ENCODE data around the gene COBL.

DNA sequence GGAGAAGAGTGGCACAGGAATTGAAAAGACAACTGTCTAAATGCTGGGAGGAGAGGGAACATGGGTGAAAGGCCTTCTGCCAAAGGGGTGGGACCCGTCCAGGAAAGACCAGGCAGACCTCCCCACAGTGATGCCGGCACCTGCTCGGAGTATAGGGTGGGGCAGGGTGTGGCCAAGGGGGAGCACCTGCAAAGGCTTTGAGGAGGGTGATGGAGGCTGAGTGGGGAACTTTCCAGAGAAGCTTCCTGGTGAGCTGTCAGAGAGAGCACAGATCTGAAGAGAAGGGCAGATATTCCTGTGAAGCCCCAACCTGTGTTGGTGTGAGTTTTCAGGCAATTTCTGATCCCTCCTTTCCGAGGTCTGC is 270.5 kb downstream of the COBL start:
- TF ChIP-seq, protein P1, sequence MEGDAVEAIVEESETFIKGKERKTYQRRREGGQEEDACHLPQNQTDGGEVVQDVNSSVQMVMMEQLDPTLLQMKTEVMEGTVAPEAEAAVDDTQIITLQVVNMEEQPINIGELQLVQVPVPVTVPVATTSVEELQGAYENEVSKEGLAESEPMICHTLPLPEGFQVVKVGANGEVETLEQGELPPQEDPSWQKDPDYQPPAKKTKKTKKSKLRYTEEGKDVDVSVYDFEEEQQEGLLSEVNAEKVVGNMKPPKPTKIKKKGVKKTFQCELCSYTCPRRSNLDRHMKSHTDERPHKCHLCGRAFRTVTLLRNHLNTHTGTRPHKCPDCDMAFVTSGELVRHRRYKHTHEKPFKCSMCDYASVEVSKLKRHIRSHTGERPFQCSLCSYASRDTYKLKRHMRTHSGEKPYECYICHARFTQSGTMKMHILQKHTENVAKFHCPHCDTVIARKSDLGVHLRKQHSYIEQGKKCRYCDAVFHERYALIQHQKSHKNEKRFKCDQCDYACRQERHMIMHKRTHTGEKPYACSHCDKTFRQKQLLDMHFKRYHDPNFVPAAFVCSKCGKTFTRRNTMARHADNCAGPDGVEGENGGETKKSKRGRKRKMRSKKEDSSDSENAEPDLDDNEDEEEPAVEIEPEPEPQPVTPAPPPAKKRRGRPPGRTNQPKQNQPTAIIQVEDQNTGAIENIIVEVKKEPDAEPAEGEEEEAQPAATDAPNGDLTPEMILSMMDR (conservative IDR thresholded peaks at IDR 0.05; ENCODE audit: low read depth, low read length): no peak
- TF ChIP-seq RFX5 (IDR thresholded peaks at IDR 0.05; ENCODE audit: low read depth, low read length) (no peak), POLR2A (IDR thresholded peaks at IDR 0.05; ENCODE audit: low read depth, low read length) (no peak), SMC3 (IDR thresholded peaks at IDR 0.05; ENCODE audit: low read depth, low read length) (no peak), USF2 (IDR thresholded peaks at IDR 0.05; ENCODE audit: low read depth, low read length) (no peak), RCOR1 (IDR thresholded peaks at IDR 0.05; ENCODE audit: insufficient replicate concordance, low read length) (no peak), RAD21 (IDR thresholded peaks at IDR 0.05; ENCODE audit: low read length) (no peak), FOS (IDR thresholded peaks at IDR 0.05; ENCODE audit: low read depth, low read length) (no peak), CEBPB (IDR thresholded peaks at IDR 0.05; ENCODE audit: low read depth, low read length) (no peak), CHD1 (IDR thresholded peaks at IDR 0.05; ENCODE audit: low read depth, low read length) (no peak), MAFK (IDR thresholded peaks at IDR 0.05; ENCODE audit: low read depth, low read length) (no peak)

All from IMR-90 (cell line).